Stimulated activated CD4-positive, alpha-beta T cell treated with anti-CD3 and anti-CD28 coated beads, Interleukin-15, amount 100 ng/mL, for 48 hours (primary cell): ENCODE data around the gene CENATAC.
"Not testable (repeated sequence)": the region's sequence is repeated elsewhere in the genome, so short reads cannot be mapped to it uniquely, and the experiment has no call there.

Source experiments
- DNase-seq, 2 donors: peaks; one replicate each; pipeline ENCODE4 v3.0.0-alpha.2; 2020; ENCODE audit warnings: low read depth in 2 of 2

The CENATAC gene, protein sequence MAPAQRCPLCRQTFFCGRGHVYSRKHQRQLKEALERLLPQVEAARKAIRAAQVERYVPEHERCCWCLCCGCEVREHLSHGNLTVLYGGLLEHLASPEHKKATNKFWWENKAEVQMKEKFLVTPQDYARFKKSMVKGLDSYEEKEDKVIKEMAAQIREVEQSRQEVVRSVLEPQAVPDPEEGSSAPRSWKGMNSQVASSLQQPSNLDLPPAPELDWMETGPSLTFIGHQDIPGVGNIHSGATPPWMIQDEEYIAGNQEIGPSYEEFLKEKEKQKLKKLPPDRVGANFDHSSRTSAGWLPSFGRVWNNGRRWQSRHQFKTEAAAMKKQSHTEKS

DNA sequence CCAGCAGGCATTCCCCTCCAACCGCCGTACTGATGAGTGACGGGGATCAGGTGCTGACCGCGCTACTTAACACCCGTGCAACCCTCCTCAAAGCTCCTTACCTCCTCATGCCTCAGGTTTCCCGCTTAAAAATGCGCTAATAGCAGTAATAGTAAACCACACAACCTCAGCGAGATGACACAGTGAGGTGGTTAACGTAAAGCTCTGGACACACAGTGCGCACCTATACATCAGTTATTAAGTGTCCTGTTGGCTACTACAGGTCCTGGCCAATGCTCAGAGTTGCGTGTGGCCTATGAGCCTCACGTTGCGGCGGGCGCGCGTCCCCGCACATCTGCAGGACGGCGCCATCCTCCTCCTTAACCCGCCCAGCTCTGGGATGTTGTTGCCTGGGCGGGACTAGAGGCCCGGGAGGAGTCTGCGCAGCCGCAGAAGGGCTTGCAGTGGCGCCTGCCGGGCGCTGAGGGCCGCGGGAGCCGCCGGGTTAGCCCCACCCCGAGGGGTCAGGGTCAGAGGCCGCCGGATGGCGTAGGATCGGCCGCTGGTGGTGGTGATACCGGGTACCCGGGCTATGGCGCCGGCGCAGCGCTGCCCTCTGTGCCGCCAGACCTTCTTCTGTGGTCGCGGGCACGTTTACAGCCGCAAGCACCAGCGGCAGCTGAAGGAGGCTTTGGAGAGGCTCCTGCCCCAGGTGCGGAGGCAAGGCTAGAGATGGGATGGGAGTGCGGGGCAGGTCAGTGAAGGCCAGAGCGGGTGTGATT is at the start of gene CENATAC:
TSS of gene CENATAC (plus strand) at position 512 of the 761 bp plus-strand sequence. CDS start at position 572, 60 bp downstream.
- DNase-seq = peak; percentile 90 to 95

DNA sequence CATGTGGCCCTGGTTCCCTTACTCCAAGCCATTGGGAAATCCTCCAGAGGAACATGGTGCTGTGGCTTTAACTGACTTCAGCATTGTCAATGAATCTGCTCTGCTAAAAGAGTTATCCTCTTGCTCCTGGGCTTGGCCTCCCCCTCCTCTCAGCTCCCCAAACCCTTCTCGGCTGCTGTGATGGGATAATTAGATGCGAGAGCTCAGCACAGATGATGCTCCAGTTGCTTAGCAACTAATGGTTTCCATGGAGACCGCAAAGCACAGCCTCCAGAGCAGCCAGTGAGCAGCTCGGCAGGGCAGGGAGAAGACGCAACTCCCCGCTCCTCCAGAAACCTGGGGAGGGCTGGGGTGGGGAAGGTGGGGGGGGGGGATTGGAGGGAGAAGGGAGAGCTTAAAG is 44.7 kb upstream of the CENATAC start:
- DNase-seq = no peak

DNA sequence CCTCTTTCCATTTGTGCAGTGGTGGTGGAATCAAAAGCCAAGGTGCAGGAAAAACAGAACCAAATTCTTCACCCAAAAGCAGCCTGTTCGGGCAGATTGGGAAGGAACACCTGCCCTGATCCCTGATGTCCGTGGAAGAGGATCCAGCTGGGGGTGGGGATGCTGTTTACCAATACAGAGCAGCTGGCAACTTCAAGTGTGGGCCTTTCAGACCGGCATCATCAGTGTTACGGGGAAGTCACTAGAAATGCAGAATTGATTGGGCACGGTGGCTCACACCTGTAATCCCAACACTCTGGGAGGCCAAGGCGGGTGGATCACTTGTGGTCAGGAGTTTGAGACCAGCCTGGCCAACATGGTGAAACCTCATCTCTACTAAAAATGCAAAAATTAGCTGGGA is 44.0 kb upstream of the CENATAC start:
- not testable (repeated sequence) for DNase-seq

DNA sequence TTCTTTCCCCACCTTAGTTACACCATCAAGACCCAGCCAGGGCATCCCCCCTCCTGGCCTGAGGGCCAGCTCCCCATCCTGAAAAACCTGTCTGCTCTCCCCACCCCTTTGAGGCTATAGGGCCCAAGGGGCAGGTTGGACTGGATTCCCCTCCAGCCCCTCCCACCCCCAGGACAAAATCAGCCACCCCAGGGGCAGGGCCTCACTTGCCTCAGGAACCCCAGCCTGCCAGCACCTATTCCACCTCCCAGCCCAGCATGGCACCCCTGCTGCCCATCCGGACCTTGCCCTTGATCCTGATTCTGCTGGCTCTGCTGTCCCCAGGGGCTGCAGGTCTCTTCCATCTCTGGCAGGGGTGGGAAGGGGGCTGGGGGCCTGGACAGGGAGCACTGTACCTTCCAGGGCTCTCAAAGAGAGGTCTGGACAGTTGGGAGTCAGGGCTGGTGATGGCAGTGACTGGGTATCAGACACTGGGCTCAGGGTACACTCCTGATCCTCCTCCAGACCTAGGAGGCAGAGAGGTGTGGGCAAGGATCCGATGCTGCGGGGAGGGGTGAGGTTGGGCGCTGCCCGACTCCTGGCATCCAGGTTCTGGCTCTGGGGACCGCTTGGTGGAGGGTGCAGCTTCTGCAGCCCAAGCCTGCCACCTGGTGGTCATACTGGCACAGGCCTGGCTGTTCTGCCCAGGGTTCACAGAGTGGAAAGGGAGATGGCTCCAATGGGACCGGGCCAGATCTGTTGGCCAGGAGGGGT is 41.7 kb upstream of the CENATAC start, which contains the start of gene UPK2:
TSS of gene UPK2 (plus strand) at position 205 of the 753 bp plus-strand sequence. CDS start at position 258, 53 bp downstream.
- peak; percentile 76 to 86 for DNase-seq

DNA sequence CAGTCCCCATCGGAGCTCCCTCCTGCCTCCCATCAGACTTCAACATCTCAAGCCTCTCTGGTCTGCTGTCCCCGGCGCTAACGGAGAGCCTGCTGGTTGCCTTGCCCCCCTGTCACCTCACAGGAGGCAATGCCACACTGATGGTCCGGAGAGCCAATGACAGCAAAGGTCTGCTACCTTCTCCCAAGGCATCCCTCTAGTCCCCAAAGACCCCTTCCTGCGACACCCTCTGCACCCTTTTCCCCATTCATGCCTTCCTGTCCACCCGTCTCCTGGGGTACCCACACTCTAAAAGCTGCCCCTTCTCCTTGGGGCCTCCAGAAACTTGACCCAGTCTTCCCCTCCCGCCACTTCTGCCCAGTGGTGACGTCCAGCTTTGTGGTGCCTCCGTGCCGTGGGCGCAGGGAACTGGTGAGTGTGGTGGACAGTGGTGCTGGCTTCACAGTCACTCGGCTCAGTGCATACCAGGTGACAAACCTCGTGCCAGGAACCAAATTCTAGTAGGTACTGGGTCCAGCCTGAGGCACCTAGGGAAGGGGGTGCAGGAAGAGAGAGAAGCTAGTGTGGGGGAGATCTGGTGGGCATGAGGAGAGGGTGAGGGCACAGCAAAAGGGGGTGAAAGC is 41.0 kb upstream of the CENATAC start:
- no peak for DNase-seq

DNA sequence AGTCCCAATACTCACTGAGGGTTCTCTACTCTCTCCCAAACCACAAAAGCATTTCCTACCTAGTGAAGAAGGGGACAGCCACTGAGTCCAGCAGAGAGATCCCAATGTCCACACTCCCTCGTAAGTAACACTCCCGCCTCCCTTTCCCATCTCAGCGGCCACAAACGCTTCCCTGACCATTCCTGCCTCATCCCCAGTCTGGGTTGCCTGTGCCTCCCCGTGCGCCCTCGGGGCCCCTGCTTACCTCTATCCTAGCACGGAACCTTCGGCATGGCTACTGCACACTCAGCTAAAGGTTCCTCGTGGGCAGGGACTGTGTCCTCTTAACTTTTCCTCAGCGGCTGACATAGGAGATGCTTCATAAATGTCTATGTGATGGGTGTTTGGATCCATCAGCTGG is 40.4 kb upstream of the CENATAC start:
- no peak for DNase-seq

DNA sequence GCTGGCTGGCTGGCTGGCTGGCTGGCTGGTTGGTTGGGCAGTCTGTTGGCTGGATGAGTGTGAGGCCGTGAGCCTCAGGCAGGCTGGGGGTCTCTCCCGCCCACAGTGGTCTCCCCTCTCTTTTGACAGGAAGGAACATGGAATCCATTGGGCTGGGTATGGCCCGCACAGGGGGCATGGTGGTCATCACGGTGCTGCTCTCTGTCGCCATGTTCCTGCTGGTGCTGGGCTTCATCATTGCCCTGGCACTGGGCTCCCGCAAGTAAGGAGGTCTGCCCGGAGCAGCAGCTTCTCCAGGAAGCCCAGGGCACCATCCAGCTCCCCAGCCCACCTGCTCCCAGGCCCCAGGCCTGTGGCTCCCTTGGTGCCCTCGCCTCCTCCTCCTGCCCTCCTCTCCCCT is 40.0 kb upstream of the CENATAC start:
- DNase-seq = no peak

DNA sequence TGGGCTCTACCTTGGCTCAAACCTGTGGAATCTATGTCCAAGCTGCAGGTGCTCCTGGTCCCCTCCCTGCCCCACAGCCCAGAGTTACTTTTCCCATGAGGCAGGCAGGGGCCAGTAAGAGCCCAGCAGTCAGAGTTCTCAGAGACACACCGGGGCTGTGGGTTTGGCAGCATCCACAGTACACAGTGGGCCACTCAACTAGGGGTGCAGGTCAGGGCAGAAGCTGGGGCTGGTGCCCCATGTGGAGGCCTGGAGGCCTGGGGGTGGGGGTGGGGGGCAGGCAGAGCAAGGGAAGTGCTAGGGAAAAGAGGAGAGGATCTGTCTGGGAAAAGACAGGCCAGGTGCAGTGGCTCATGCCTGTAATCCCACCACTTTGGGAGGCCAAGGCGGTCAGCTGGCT is 39.4 kb upstream of the CENATAC start:
- DNase-seq = no peak

DNA sequence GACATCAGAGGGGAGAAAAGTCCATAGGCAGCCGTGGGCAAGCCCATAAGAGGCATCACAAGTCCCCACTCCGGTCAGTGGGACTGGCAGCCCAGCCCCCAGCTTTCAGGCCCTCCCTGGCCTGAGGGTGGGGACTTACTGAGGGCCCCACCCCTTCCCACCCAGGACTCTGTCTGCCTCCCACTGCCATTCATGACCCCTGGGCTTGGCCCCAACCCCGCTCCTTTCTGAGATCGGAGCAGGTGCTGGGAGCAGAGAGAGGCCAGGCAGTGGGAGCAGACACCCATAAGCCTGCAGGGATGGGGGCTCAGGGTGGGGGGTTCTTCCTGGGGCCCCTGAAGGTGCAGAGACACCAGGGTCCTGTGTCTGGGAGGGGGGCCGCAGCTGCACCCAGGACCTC is 36.7 kb upstream of the CENATAC start:
- no peak for DNase-seq

DNA sequence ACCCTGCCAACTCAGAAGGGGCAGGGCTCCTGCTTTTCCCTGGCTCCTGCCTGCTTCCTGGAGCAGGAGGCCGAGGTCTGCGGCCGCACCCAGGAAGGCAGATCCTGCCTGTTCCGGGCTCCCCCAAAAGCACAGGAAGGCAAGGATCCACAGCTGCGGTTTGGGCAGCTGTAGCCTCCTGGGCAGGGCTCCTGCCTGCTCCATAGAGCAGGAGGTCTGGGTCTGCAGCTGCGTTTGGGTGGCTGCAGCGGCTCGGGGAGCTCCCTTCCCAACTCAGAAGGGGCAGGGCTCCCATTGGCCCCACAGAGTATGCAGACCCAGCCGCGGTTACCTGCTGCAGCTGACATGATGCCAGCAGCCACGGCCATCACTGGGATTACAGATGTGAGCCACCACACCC is 36.3 kb upstream of the CENATAC start:
- DNase-seq = no peak

DNA sequence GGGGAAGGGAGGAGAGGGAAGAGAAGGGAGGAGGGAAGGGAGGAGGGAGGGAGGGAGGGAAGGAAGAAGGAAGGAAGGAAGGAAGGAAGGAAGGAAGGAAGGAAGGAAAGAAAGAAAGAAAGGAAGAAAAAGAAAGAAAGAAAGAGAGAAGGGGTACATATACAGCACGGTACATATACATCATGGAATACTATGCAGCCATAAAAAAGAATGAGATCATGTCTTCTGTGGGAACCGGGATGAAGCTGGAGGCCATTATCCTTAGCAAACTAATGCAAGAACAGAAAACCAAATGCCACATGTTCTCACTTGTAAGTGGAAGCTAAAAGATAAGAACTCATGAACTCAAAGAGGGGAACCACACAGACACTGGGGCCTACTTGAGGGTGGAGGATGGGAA is 28.4 kb upstream of the CENATAC start:
- DNase-seq = not testable (repeated sequence)

DNA sequence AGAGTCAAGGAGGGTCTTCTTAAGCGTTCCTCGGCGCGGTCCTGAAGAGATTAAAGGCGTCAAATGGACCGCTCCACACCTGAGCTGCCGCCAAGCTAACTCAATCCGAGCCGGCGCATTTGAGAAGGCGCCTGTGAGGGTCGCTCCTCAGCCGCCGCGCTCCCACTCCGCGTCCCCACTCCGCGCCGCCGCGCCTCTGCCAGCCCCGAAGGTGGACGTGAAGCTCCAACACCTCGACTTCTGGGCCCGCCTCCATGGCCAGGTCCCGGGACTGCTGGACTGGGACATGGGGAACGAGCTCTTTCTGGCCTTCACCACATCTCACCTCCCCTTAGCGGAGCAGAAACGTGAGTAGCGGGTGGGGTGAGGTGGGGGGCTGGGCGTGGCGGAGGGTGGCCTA is 26.3 kb upstream of the CENATAC start, which contains the start of gene FOXR1:
TSS of gene FOXR1 (plus strand) at position 116 of the 400 bp plus-strand sequence. CDS start at position 287, 171 bp downstream.
- no peak for DNase-seq

DNA sequence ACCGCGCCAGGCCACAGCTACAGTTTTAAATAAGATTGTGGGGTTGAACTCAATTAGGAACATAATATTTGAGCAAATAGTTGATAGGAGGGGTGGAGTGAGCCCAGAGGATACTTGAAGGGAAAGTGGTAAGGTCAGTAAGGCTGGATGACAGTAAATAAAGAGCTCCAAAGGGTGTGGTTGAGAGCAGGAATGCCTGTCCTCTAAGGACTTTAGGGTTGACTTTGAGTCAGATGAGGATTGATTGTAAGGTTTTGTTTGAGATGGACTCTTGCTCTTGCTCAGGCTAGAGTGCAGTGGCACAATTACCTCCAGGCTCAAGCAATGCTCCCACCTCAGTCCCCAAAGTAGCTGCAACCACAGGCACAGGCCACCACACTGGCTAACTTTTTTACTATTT is 24.0 kb upstream of the CENATAC start:
- DNase-seq = no peak

DNA sequence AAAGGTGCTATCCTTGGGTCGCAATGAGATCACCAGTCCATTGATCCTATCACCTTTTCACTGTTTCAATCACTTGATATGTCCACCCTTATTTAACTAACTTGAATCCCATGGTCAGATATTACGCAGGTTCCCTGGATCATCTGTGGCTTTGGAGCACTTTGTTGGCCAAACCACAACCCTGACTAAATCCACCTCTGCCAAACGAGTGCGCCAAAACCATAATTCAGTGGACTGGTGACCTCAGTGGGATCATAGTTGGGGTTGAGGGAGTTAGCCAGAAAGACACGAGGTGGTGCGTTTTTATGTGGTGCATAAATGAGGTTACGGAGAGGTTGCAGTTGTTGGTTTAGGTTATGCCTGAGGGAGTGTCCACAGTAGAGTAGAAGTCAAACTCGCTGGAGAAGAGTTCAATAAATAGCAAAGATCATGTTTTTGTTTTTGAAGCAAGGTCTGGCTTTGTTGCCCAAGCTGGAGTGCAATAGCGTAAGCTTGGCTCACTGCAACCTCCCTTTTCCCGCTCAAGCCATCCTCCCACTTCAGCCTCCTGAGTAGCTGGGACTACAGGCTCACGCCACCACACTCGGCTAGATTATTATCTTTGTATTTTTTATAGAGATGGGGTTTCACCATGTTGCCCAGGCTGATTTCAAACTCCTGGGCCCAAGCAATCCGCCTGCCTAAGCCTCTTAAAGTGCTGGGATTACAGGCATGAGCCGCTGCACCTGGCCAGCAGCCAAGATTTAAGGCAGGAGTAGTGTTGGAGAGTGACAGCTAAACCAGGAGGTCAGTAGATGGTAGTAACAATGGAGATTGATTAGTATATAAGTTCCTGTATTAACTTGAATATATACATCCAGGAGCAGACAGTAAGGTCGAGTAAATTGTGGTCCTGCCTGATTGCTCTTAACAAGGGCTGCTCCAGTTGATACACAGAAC is 21.9 kb upstream of the CENATAC start:
- no peak for DNase-seq

DNA sequence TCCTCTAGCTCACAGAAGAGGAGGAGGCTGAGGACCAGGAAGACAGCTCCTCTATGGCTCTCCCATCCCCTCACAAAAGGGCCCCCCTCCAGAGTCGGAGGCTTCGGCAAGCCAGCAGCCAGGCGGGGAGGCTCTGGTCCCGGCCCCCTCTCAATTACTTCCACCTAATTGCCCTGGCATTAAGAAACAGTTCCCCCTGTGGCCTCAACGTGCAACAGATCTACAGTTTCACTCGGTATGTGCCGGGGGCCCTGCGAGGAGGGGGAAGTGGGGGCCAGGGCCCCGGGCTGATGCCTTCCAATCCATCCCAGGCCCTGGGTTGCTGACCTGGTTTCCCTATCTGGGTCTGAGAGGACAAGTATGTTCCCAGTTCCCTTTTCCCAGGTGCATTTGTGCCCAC is 18.5 kb upstream of the CENATAC start:
- DNase-seq = no peak

DNA sequence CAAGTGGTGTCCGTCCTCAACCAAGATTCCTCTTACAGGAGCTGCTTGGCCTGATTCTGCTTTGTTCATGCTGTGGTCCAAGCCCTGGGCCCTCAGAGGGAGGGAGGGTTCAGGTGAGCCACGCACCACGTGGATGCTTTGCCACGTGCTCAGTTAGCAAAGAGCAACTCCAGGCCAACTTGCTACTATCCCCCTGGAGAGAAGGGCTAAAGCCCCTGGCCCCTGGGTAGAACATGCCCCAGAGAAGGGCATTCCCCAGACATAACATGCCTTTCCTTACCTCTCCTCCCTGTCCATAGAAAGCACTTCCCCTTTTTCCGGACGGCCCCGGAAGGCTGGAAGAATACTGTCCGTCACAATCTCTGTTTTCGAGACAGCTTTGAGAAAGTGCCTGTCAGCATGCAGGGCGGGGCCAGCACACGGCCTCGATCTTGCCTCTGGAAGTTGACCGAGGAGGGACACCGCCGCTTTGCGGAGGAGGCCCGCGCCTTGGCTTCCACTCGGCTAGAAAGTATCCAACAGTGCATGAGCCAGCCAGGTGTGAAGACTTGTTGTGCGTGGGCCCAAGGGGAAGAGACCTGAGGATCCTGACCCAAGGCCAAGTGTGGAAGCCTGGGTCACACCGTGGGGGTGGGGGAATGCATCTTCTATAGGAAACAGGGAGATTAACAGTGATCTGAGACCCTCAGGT is 17.6 kb upstream of the CENATAC start:
- DNase-seq = no peak

DNA sequence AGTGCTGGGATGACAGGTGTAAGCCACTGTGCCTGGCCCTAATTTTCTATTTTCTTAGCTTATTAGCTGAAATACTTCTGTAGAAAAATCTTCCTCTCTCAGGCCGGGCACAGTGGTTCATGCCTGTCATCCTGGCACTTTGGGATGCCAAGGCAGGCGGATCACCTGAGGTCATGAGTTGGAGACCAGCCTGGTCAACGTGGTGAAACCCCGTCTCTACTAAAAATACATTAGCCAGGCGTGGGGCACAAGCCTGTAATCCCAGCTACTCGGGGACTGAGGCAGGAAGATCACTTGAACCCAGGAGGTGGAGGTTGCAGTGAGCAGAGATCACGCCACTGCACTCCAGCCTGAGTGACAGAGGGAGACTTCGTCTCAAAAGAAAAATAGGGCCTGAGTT is 13.6 kb upstream of the CENATAC start:
- not testable (repeated sequence) for DNase-seq

DNA sequence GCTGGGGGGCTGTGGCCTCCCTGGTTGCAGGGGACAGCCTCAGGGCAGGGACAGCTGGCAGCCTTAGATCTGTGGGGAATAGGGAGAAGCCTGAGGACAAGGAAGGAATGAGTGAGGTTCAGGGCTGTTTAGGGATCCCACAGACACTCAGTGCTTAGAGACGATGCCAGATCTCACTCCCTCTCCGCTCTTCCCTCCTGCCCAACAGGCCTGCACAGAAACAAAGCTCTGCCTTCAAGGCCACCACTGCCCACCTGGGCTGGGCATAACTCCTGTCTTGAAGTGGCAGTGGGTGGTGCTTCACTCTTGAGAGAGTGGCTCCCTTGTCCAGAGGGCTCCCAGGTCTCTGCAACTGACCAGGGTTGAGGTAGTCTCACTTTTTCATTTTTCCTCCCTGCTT is 13.1 kb upstream of the CENATAC start:
- no peak for DNase-seq

DNA sequence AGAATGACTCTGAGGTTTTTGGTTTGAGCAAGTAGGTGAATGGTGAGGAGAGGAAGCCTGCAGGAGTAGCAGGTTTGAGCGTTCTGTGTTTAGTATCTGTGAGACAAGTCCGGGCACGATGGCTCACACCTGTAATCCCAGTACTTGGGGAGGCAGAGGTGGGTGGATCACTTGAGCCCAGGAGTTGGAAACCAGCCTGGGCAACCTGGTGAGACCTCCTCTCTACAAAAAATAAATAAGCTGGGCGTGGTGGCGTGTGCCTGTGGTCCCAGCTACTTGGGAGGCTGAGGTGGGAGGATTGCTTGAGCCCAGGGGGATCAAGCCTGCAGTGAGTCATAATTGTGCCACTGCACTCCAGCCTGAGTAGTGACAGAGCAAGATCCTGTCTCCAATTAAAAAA is 9.7 kb upstream of the CENATAC start:
- no peak for DNase-seq

DNA sequence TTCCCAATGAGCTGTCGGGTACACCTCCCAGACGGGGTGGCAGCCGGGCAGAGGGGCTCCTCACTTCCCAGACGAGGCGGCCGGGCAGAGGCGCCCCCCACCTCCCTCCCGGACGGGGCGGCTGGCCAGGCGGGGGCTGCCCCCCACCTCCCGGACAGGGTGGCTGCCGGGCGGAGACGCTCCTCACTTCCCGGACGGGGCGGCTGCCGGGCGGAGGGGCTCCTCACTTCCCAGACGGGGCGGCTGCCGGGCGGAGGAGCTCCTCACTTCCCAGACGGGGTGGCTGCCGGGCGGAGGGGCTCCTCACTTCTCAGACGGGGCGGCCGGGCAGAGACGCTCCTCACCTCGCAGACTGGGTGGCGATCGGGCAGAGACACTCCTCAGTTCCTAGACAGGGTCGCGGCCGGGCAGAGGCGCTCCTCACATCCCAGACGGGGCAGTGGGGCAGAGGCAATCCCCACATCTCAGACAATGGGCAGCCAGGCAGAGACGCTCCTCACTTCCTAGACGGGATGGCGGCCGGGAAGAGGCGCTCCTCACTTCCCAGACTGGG is 6.4 kb upstream of the CENATAC start:
- not testable (repeated sequence) for DNase-seq
